A549 (cell line): ENCODE results near the gene C17orf75.
A peak's percentile ranks its signal among the peaks of the same experiment; 100 is the strongest.

Experiments used
- CBX8 ChIP-seq: fragments of 200-600 bp; sonication (generic); IDR thresholded peaks from 2 replicates; pipeline ENCODE4 v1.6.1; 2016
- CTCF ChIP-seq: fragments of >200 bp; sonication (Bioruptor Twin); formaldehyde crosslinking; IDR thresholded peaks from 3 replicates; pipeline ENCODE4 v1.5.1; 2016
- EP300 ChIP-seq, 2 experiments: fragments of >200 bp; sonication (Bioruptor Twin); formaldehyde crosslinking; IDR thresholded peaks; 2 replicates in 1 of 2; 3 replicates in 1 of 2; pipeline ENCODE4 v1.6.1; 2016 to 2017
- KDM5A ChIP-seq: fragments of 200-600 bp; sonication (generic); IDR thresholded peaks from 2 replicates; pipeline ENCODE4 v1.6.1; 2016; ENCODE audit warnings: antibody characterized with exemption, mild to moderate bottlenecking
- MAX ChIP-seq: IDR thresholded peaks from 2 replicates; pipeline ENCODE4 v1.6.1; 2012
- POLR2A ChIP-seq: IDR thresholded peaks from 2 replicates; pipeline ENCODE4 v1.6.1; 2012; ENCODE audit warnings: mild to moderate bottlenecking, low read length
- RFX5 ChIP-seq: fragments of 450-650 bp; IDR thresholded peaks from 2 replicates; pipeline ENCODE4 v1.7.1; 2014; ENCODE audit warnings: antibody characterized with exemption, mild to moderate bottlenecking, moderate library complexity
- ZC3H11A ChIP-seq: fragments of 450-650 bp; IDR thresholded peaks from 2 replicates; pipeline ENCODE4 v1.6.1; 2014; ENCODE audit warnings: antibody characterized with exemption, mild to moderate bottlenecking
- ZFP36 ChIP-seq: fragments of 450-650 bp; IDR thresholded peaks from 2 replicates; pipeline ENCODE4 v1.6.1; 2014; ENCODE audit warnings: borderline replicate concordance; ENCODE audit not compliant: partially characterized antibody

GRCh38 chr17:32349854-32350665 is 8.1 kb upstream of the C17orf75 start, which contains the start of gene ZNF207:
- TF ChIP-seq RFX5 = no peak
- TF ChIP-seq CBX8 = no peak
- peak; percentile 89 for TF ChIP-seq POLR2A
- TF ChIP-seq CTCF = no peak
- TF ChIP-seq ZFP36 = no peak
- no peak for TF ChIP-seq ZC3H11A
- TF ChIP-seq EP300 (IDR thresholded peaks at IDR 0.05) = no peak
- TF ChIP-seq MAX = peak; percentile 89
- peak; percentile 44; the same call in 1 of the 2 replicates for TF ChIP-seq KDM5A
